Measurements from ENCODE around the gene RGS8.
"Not testable (repeated sequence)": the region's sequence is repeated elsewhere in the genome, so short reads cannot be mapped to it uniquely, and the experiment has no call there.

Gene RGS8

GRCh38 chr1:182702826-182703524 is 18.6 kb upstream of the RGS8 start:
- DNase-seq (ENCODE audit: low spot score) = no peak

- peak; percentile 32 for DNase-seq (ENCODE audit: low spot score)
Observed at GRCh38 chr1:182700351-182700709, 15.9 kb upstream of the RGS8 start.

- DNase-seq (ENCODE audit: low spot score) = peak; percentile 32
Observed at GRCh38 chr1:182699393-182700350, 15.3 kb upstream of the RGS8 start.

GRCh38 chr1:182698971-182699370 is 14.6 kb upstream of the RGS8 start:
- no peak for DNase-seq (ENCODE audit: low spot score)

GRCh38 chr1:182693139-182693538 is 8.8 kb upstream of the RGS8 start:
- not testable (repeated sequence) for DNase-seq (ENCODE audit: low spot score)

- no peak for DNase-seq (ENCODE audit: low spot score)
Observed at GRCh38 chr1:182690886-182691443, 6.6 kb upstream of the RGS8 start.

- DNase-seq (ENCODE audit: low spot score) = no peak
Observed at GRCh38 chr1:182688436-182689205, 4.2 kb upstream of the RGS8 start.

- no peak for DNase-seq (ENCODE audit: low spot score)
Observed at GRCh38 chr1:182687361-182687760, 3.0 kb upstream of the RGS8 start.

- DNase-seq (ENCODE audit: low spot score) = no peak
Observed at GRCh38 chr1:182686446-182686845, 2.1 kb upstream of the RGS8 start.

- DNase-seq (ENCODE audit: low spot score) = no peak
Observed at GRCh38 chr1:182685215-182685614, 828 bp upstream of the RGS8 start.

- no peak for DNase-seq (ENCODE audit: low spot score)
Observed at GRCh38 chr1:182682898-182683501, 1.4 kb downstream of the RGS8 start.

- DNase-seq (ENCODE audit: low spot score) = no peak
Observed at GRCh38 chr1:182682406-182682805, 2.0 kb downstream of the RGS8 start.

GRCh38 chr1:182681568-182681912 is 2.8 kb downstream of the RGS8 start:
- no peak for DNase-seq (ENCODE audit: low spot score)

- DNase-seq (ENCODE audit: low spot score) = no peak
Observed at GRCh38 chr1:182680901-182681567, 3.4 kb downstream of the RGS8 start.

GRCh38 chr1:182680408-182680807 is 4.0 kb downstream of the RGS8 start:
- no peak for DNase-seq (ENCODE audit: low spot score)

- no peak for DNase-seq (ENCODE audit: low spot score)
Observed at GRCh38 chr1:182679684-182680083, 4.7 kb downstream of the RGS8 start.

GRCh38 chr1:182677397-182678098 is 6.8 kb downstream of the RGS8 start:
- no peak for DNase-seq (ENCODE audit: low spot score)

GRCh38 chr1:182676274-182676673 is 8.1 kb downstream of the RGS8 start:
- DNase-seq (ENCODE audit: low spot score) = no peak

- DNase-seq (ENCODE audit: low spot score) = peak; percentile 45
Observed at GRCh38 chr1:182674346-182675246, 9.8 kb downstream of the RGS8 start.

- no peak for DNase-seq (ENCODE audit: low spot score)
Observed at GRCh38 chr1:182672487-182672836, 11.9 kb downstream of the RGS8 start.
